GM12874 (cell line): Measurements from ENCODE around the gene DGCR2.

Experiments
- TF ChIP-seq, protein P1 (sequence below): IDR thresholded peaks from 2 replicates; pipeline ENCODE4 v1.5.1; 2011; ENCODE audit warnings: low read depth, mild to moderate bottlenecking, control low read depth, low read length, moderate library complexity; ENCODE audit not compliant: insufficient read depth

The DGCR2 gene

DNA sequence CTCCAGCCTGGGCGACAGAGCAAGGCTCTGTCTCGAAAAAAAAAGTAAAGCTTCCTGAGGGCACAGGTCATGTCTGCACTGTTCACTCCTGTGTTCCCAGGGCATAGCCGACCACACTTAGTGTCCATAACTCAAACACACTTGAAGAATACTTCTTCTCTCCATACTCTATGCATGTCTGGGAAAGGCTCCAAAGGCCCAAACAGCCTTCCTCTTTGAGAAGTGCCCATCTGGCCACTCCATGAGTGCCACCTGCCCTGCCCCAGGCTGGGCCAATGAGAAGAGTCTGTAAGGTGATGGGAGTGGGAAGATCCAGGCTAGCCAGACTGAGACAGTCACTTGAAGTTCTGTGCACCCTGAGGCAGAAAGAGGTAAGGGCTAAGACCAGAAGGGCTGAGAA is 24.7 kb downstream of the DGCR2 start:
- TF ChIP-seq, protein P1, sequence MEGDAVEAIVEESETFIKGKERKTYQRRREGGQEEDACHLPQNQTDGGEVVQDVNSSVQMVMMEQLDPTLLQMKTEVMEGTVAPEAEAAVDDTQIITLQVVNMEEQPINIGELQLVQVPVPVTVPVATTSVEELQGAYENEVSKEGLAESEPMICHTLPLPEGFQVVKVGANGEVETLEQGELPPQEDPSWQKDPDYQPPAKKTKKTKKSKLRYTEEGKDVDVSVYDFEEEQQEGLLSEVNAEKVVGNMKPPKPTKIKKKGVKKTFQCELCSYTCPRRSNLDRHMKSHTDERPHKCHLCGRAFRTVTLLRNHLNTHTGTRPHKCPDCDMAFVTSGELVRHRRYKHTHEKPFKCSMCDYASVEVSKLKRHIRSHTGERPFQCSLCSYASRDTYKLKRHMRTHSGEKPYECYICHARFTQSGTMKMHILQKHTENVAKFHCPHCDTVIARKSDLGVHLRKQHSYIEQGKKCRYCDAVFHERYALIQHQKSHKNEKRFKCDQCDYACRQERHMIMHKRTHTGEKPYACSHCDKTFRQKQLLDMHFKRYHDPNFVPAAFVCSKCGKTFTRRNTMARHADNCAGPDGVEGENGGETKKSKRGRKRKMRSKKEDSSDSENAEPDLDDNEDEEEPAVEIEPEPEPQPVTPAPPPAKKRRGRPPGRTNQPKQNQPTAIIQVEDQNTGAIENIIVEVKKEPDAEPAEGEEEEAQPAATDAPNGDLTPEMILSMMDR = no peak

DNA sequence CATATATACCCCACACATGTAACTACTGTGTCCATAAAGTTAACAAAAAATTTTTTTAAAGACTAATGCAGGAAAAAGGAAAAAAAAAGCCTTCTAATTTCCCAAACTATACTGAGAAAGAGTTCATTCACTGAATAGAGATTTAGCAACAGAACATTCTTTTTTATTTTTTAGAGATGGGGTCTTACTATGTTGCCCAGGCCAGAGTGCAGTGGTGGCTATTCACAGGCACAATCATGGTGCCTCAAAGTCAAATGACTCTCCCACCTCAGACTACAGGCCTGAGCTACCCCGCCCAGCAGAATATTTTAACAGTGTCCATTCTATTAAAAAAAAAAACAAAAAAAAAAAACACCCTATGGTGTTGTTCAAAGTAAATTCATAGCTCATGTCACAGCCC is 25.7 kb downstream of the DGCR2 start:
- TF ChIP-seq, protein P1 = no peak

DNA sequence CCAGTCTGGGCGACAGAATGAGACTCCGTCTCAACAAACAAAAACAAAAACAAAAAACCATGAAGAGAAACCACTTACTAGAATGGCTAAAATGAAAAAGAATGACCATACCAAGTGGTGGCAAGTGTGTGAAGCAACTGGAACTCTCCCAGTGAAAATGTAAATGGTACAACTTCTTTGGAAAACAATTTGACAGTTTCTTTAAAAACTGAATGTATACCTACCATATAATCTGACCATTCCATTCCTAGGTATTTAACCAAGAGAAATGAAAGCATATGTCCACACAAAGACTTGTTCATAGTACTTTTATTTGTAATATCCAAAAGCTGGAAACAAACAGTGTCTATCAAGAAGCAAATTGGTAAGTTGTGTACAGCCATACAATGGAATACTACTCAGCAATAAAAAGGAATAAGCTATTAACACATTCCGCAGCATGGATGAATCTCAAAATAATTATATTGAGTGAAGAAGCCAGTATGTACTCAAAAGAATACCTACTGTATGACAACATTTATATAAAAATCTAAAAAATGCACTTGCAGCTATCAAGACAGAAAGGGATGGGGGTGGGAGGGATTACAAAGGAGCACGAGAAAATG is 27.7 kb downstream of the DGCR2 start:
- TF ChIP-seq, protein P1 = no peak

DNA sequence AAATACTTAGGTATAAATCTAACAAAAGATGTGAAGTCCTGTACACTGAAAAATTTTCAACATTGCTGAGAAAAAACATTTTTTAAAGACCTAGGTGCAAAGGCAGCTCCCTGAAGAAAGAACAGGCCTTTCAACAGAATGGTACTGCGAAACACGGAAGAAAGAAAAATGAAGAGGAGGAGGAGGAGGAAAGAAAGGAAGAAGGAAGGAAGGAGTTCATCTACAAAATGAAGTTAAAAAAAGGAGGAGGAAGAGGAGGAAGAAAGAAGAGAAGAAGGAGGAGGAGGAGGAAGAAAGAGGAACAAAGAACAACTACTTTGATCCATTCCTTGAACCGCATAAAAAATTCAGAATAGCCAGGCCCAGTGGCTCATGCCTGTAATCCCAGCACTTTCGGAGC is 29.5 kb downstream of the DGCR2 start:
- TF ChIP-seq, protein P1 = no peak

DNA sequence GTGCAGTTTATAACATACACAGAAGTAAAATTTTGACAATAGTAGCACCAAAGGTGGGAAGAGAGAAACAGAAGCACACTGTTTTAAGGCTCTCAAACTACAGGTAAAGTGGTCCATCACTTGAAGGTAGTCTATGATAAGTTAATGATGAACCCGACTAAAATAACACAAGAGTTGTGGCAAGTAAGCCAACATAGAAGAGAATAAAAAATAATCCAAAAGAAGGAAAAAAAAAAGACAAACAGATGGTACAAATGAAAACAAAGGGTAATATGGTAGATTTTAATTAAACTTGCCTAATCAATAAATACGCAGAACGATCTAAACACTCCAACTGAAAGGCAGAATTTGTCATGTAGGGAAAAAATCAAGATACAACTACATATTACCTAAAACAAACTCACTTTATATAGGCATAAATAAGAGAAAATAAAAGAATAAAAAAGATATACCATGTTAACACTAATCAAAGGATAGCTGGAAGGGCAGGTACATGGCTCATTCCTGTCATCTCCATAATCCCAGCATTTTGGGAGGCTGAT is 31.6 kb downstream of the DGCR2 start:
- TF ChIP-seq, protein P1 = no peak

DNA sequence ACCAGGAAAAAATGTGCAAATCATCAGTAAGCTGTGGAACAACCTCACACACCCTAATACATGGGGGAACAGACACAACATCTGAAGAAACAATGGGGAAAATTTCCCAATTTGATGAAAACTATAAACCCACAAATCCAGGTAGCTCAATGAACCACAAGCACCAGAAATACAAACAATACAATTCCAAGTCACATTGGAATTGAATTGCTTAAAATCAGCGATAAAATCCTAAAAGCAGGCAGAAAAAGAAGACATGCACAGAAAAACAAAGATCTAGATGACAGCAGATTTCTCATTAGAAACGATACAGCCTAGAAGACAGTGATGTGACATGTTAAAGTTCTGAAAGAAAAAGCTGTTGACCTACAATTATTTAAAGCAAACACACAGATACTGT is 32.0 kb downstream of the DGCR2 start:
- TF ChIP-seq, protein P1 = no peak

DNA sequence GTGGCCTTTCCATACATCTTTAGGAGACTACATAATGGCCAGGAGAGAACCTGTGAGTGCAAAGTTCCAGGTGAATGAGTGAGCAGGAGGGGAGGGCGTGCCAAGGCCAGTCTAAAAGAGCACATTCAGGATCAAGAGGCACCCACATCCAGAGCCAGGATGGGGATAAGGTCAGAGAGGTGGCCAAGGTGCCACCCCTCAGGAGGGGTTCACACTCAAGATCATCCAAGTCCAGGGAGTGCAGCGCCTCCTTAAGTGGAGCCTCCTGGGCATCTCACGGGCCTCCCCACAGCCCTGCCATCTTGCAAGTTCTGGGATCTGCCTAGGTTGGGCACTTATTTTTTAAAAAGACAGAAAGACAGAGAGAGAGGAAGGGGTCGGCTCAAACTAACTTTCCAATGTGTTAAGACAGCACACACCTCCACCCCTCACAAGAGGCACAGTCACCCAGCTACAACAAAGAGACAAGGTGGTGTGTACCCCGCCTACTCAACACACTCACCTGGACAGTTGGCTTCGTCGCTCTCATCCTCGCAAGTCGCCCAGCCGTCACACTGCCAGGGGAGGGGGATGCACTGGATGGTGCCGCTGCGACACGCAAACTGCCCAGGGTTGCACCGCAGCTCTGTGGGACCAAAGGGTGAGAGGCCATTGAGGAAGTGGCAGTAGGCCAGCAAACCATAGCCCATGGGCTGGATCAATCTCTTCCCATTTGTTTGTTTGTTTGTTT is 33.2 kb downstream of the DGCR2 start:
- TF ChIP-seq, protein P1 = no peak
